Keratinocyte (primary cell): Measurements from ENCODE around the gene SLAIN1. TPM values are rescaled to one million over a fixed set of nuclear protein-coding genes. Genes with fewer than 3 reads are reported as not detected.

Experiments
- DNase-seq: peaks from one replicate; pipeline ENCODE4 v3.0.0-alpha.2; 2011; ENCODE audit warnings: low read depth, missing footprints, low spot score
- FAIRE-seq: peaks from 2 replicates; lab custom pipeline; 2011; peaks lifted over from hg19 to GRCh38; lab: Jason Lieb, UNC
- H2AFZ ChIP-seq: 2 replicates; pipeline ENCODE4 v1.6.0; 2012; ENCODE audit warnings: low read length, control low read depth, inconsistent platforms; ENCODE audit not compliant: control insufficient read depth
- H3K27ac ChIP-seq: 2 replicates; pipeline ENCODE4 v1.5.1; 2011; ENCODE audit warnings: low read length; ENCODE audit not compliant: control insufficient read depth, insufficient read depth
- H3K27me3 ChIP-seq: 3 replicates; pipeline ENCODE4 v1.6.0; 2011; ENCODE audit warnings: low read length; ENCODE audit not compliant: control insufficient read depth, insufficient read depth; ENCODE audit errors: extremely low read depth
- H3K36me3 ChIP-seq, 2 experiments: 2 replicates in 1 of 2; 3 replicates in 1 of 2; pipeline ENCODE4 v1.5.1; 2011; ENCODE audit warnings: low read length in 2 of 2, mild to moderate bottlenecking in 1 of 2; ENCODE audit not compliant: control insufficient read depth in 2 of 2, insufficient read depth in 2 of 2; ENCODE audit errors: extremely low read depth in 1 of 2
- H3K4me1 ChIP-seq: 3 replicates; pipeline ENCODE4 v1.5.1; 2011; ENCODE audit warnings: low read length; ENCODE audit not compliant: control insufficient read depth, insufficient read depth; ENCODE audit errors: extremely low read depth
- H3K4me2 ChIP-seq: 3 replicates; pipeline ENCODE4 v1.6.0; 2011; ENCODE audit warnings: low read depth, low read length; ENCODE audit not compliant: control insufficient read depth, insufficient read depth; ENCODE audit errors: extremely low read depth
- H3K4me3 ChIP-seq, 3 experiments: fragments of 200-600 bp in 1 of 3; sonication (generic) in 1 of 3; 2 replicates in 2 of 3; 3 replicates in 1 of 3; pipeline ENCODE4 v1.5.1; 2011 to 2016; ENCODE audit warnings: low read length in 3 of 3, mild to moderate bottlenecking in 3 of 3, control low read depth in 2 of 3, inconsistent platforms in 1 of 3, low read depth in 1 of 3, mixed read lengths in 1 of 3, mixed run types in 1 of 3, moderate library complexity in 1 of 3; ENCODE audit not compliant: control insufficient read depth in 2 of 3, insufficient read depth in 2 of 3; ENCODE audit errors: extremely low read depth in 1 of 3
- H3K79me2 ChIP-seq: 2 replicates; pipeline ENCODE4 v1.6.0; 2012; ENCODE audit warnings: low read length; ENCODE audit not compliant: control insufficient read depth, insufficient read depth
- H3K9ac ChIP-seq: 3 replicates; pipeline ENCODE4 v1.6.0; 2011; ENCODE audit warnings: low read length; ENCODE audit not compliant: control insufficient read depth, insufficient read depth; ENCODE audit errors: extremely low read depth
- H3K9me1 ChIP-seq: 3 replicates; pipeline ENCODE4 v1.6.0; 2011; ENCODE audit warnings: low read length; ENCODE audit not compliant: control insufficient read depth, insufficient read depth; ENCODE audit errors: extremely low read depth
- H3K9me3 ChIP-seq: 2 replicates; pipeline ENCODE4 v1.5.1; 2012; ENCODE audit warnings: low read depth, low read length; ENCODE audit not compliant: control insufficient read depth
- H4K20me1 ChIP-seq: 3 replicates; pipeline ENCODE4 v1.6.0; 2011; ENCODE audit warnings: low read length; ENCODE audit not compliant: control insufficient read depth, insufficient read depth; ENCODE audit errors: extremely low read depth
- CTCF ChIP-seq, 3 experiments: IDR thresholded peaks in 1 of 3; conservative IDR thresholded peaks in 1 of 3; optimal IDR thresholded peaks in 1 of 3; 2 replicates in 2 of 3; 3 replicates in 1 of 3; pipeline versions ENCODE3 to v1.5.1; 2011; ENCODE audit warnings: low read length in 3 of 3, mild to moderate bottlenecking in 3 of 3, moderate library complexity in 2 of 3, control low read depth in 1 of 3, inconsistent platforms in 1 of 3; ENCODE audit not compliant: insufficient read depth in 2 of 3; ENCODE audit errors: extremely low read depth in 1 of 3
- EZH2 ChIP-seq: IDR thresholded peaks from one replicate; pipeline ENCODE4 v1.6.1; 2012; ENCODE audit warnings: inconsistent platforms, mild to moderate bottlenecking, low read length, moderate library complexity
- dilution Hi-C: fragments of 300-500 bp; cut with MboI; formaldehyde crosslinking; loops from one replicate; pipeline ENCODE4 v1.7.0; 2020; ENCODE audit warnings: low sequenced_read_pairs; ENCODE audit not compliant: extremely low pct_ligation_motif_present
- polyA minus RNA-seq, 3 experiments: library from RNA; depleted of rRNA, polyadenylated mRNA; stranded (reverse); fragments of >200 nt; gene quantifications; 1 replicate in 1 of 3; 2 replicates in 1 of 3; 3 replicates in 1 of 3; pipeline ENCODE4 v1.2.3, GENCODE V29; 2011
- polyA plus RNA-seq, 5 experiments: library from polyadenylated mRNA; depleted of rRNA in 3 of 5; stranded (reverse) in 3 of 5; stranded (forward) in 1 of 5; unstranded in 1 of 5; fragments of >200 nt; gene quantifications; 1 replicate in 1 of 5; 2 replicates in 3 of 5; 3 replicates in 1 of 5; pipeline versions ENCODE4 v1.2.1 to v1.2.3, GENCODE V29; 2011 to 2012; ENCODE audit warnings: missing spikeins in 2 of 5, low read depth in 1 of 5, low replicate concordance in 1 of 5

SLAIN1 gene
- not detected in 3 replicates for polyA plus RNA-seq
- not detected for polyA plus RNA-seq (2011; ENCODE audit: low read depth)
- polyA plus RNA-seq (2011; cell fraction: cytosol; rRNA removed), result not detected in 2 replicates
- polyA plus RNA-seq (2011; cell fraction: nucleus; rRNA removed), result not detected in 2 replicates
- not detected in 2 replicates for polyA plus RNA-seq (2012; ENCODE audit: low replicate concordance)
- not detected in 3 replicates for polyA minus RNA-seq
- not detected for polyA minus RNA-seq (2011; cell fraction: cytosol; rRNA and poly(A)+ RNA removed)
- not detected in 2 replicates for polyA minus RNA-seq (2011; cell fraction: nucleus; rRNA and poly(A)+ RNA removed)

- no peak within 1 kb of the TSS for H3K9ac ChIP-seq
- FAIRE-seq (no peak), DNase-seq (no peak)
- peak within 1 kb of the TSS; percentile 91 for H3K4me2 ChIP-seq
- peak within 1 kb of the TSS; percentile 27 to 58 (median 40) for H3K4me3 ChIP-seq
- TF ChIP-seq CTCF (optimal IDR thresholded peaks at IDR 0.05 in 1 of 3, IDR thresholded peaks at IDR 0.05 in 1 of 3, conservative IDR thresholded peaks at IDR 0.05 in 1 of 3; ENCODE audit: extremely low read depth in 1 of 3, insufficient read depth in 2 of 3, low read length in 3 of 3) (no peak), EZH2 (peak; percentile 87)
- peaks cover 44% of the 10 kb centered on the region for H3K27me3 ChIP-seq
- H3K36me3 ChIP-seq, result no peaks in the 10 kb centered on the region
- peak within 1 kb of the TSS; percentile 52 for H2AFZ ChIP-seq
- H3K27ac ChIP-seq, result no peak within 1 kb of the TSS
- H3K9me1 ChIP-seq, result no peaks in the 10 kb centered on the region
- H3K9me3 ChIP-seq, result no peaks in the 10 kb centered on the region
- no peaks in the 10 kb centered on the region for H3K79me2 ChIP-seq
- dilution Hi-C loops, result no loop called here
- H3K4me1 ChIP-seq, result peaks cover 2% of the 10 kb centered on the region
- peaks cover 6% of the 10 kb centered on the region for H4K20me1 ChIP-seq
These were observed at the start of gene SLAIN1 for GRCh38 chr13:77697217-77698103. Gene SLAIN1 (plus strand): TSS chr13:77697687. CDS start chr13:77697914, 227 bp downstream.

GRCh38 chr13:77650409-77650808 is 47.1 kb upstream of the SLAIN1 start:
- Histone ChIP-seq H3K27me3 (no peaks in the 10 kb centered on the region), H3K9ac (no peak overlapping the region), H4K20me1 (no peaks in the 10 kb centered on the region), H3K9me1 (no peaks in the 10 kb centered on the region), H3K79me2 (no peaks in the 10 kb centered on the region), H3K9me3 (no peaks in the 10 kb centered on the region), H3K36me3 (no peaks in the 10 kb centered on the region), H3K27ac (no peak overlapping the region), H3K4me3 (no peak overlapping the region), H3K4me1 (no peaks in the 10 kb centered on the region), H3K4me2 (no peak overlapping the region), H2AFZ (no peak overlapping the region)
- TF ChIP-seq CTCF (optimal IDR thresholded peaks at IDR 0.05 in 1 of 3, IDR thresholded peaks at IDR 0.05 in 1 of 3, conservative IDR thresholded peaks at IDR 0.05 in 1 of 3; ENCODE audit: extremely low read depth in 1 of 3, insufficient read depth in 2 of 3, low read length in 3 of 3) (no peak), EZH2 (no peak)
- dilution Hi-C loops, result no loop called here
- no peak for DNase-seq
- no peak for FAIRE-seq
